ENCODE data around the gene PGGHG.
"Not testable (repeated sequence)": the region's sequence is repeated elsewhere in the genome, so short reads cannot be mapped to it uniquely, and the experiment has no call there.

Gene PGGHG

GRCh38 chr11:311013-311748 is 22.3 kb downstream of the PGGHG start:
- in situ Hi-C loops (cut with HindIII; ENCODE audit: low sequenced_read_pairs), result not testable (repeated sequence)

- in situ Hi-C loops (cut with HindIII; ENCODE audit: low sequenced_read_pairs), result no loop called here
These were observed 23.3 kb downstream of the PGGHG start for GRCh38 chr11:312092-312816.

GRCh38 chr11:313304-313786 is 24.4 kb downstream of the PGGHG start:
- in situ Hi-C loops (cut with HindIII; ENCODE audit: low sequenced_read_pairs), result no loop called here

GRCh38 chr11:313787-314553 is 25.0 kb downstream of the PGGHG start, which contains the start of gene IFITM1:
Gene IFITM1 (plus strand): TSS chr11:314040. CDS start chr11:314171, 131 bp downstream.
- in situ Hi-C loops (cut with HindIII; ENCODE audit: low sequenced_read_pairs), result no loop called here

DNA sequence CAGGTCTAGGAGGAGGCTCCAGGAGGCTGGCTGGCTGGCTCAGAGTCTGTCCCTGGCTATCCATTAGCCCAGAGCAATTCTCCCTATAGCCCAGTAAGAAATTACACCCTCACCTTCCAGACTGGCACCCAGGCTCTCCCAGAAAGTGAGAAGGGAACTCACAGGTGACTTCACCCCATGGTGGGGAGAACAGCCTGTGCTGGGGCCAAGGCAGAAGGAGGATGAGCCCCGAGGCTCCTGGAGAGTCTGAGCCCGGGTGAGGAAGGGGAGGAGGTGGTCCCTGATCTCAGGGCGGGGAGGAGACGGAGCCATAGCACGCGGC is 25.6 kb downstream of the PGGHG start:
- in situ Hi-C loops (cut with HindIII; ENCODE audit: low sequenced_read_pairs), result not testable (repeated sequence)

- in situ Hi-C loops (cut with HindIII; ENCODE audit: low sequenced_read_pairs), result no loop called here
These were observed 26.1 kb downstream of the PGGHG start for GRCh38 chr11:315051-315481.

- in situ Hi-C loops (cut with HindIII; ENCODE audit: low sequenced_read_pairs), result no loop called here
These were observed 26.6 kb downstream of the PGGHG start for GRCh38 chr11:315516-315994.

DNA sequence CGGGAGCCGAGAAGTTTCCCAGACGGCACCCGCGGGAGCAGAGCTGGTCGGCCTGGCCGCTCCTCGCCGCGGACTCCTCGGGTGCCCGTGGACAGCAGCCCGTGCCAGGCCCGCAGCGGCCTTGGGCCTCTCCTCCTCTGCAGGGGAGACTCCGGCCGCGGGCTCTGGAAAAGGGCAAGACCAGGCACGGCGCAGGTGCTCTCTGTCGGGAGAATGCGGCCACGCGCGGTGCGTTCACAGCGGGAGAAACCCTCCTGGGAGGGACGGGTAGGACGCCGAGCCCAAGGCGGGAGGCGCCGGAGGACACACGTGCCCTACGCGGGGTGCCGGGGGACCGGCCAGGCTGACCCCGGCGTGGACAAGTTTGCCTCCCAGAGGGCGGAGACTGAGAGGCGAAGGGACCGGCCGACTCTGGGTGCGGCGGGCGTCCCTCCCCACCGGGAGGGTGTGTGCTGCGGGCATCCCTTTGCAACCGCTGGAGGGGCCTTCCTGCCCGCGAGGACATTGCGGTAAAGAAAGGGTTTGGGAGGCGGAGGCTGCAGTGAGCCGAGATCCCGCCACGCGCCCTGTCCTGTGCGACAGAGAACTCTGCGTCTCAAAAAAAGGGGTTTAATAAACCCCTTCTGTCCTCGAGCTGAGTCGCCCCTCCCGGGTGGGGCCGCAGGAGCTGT is 27.2 kb downstream of the PGGHG start:
- in situ Hi-C loops (cut with HindIII; ENCODE audit: low sequenced_read_pairs), result no loop called here

- in situ Hi-C loops (cut with HindIII; ENCODE audit: low sequenced_read_pairs), result no loop called here
These were observed 28.0 kb downstream of the PGGHG start for GRCh38 chr11:316891-317301.

GRCh38 chr11:317668-318404 is 28.9 kb downstream of the PGGHG start:
- in situ Hi-C loops (cut with HindIII; ENCODE audit: low sequenced_read_pairs), result not testable (repeated sequence)

DNA sequence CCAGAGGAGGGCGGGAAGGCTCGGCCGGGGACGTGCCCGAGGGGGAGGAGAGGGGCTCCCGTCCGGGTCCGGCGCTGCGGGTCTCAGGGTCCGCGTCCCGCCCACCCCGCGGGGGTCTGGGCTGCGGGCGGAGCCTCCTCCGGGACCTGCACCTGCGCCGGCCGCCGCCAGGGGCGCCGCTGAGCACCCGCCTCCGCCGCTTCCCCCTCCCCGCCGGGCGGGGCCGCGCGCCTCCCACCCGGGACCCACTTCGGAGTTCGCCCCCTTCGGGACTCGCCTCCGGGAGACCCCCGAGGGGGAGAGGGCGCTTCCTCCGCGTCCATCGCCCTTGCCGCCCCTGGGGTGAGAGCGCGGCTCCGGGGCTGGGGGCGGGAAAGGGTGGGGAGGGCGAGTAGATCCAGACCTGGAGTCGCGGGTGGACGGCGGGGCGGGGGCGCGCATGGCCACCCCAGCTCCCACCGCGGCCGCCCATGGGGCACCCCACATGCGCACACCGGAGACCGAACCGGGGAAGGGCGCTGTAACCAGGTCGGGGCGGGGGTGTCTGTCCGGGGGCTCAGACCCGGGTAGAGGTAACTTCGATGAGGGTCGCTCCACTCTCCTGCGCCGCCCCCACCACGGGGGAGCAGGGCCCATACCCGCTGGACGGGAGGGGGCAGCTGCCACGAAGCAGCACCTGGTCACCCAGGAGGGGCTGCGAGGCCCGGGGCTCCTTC is 29.6 kb downstream of the PGGHG start:
- in situ Hi-C loops (cut with HindIII; ENCODE audit: low sequenced_read_pairs), result not testable (repeated sequence)

DNA sequence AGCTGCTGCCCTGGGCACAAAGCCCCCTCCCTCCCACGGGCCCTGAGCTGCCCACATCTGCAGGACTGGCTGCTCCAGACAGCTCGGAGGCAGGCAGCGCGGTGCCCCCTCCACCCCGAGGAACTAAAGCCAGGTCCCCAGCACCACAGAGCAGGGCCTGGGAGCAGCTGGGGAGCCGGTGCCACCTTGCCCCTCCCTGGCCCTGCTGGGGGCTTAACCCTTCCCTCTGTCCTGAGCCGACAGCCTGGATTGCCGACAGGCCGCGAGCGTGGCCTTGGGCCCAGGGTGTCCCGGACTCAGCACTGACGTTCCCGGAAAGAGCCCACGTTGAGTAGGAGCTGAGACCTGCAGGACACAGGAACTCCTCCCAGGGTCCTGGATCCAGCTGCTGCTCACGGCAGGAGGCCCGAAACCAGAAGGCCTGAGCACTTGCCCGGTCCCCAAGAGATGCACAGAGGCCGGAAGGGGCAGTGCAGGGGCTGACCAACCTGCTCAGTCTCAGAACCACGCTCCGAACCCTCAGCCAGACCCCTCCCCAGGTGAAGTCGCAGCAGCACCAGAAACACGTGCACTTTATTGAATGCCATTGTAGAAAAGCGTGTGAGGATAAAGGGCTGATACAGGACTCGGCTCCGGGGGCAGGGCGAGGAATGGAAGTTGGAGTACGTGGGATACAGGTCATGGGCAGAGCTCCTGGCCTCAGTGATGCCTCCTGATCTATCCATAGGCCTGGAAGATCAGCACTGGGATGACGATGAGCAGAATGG is 30.4 kb downstream of the PGGHG start:
- in situ Hi-C loops (cut with HindIII; ENCODE audit: low sequenced_read_pairs), result not testable (repeated sequence)

DNA sequence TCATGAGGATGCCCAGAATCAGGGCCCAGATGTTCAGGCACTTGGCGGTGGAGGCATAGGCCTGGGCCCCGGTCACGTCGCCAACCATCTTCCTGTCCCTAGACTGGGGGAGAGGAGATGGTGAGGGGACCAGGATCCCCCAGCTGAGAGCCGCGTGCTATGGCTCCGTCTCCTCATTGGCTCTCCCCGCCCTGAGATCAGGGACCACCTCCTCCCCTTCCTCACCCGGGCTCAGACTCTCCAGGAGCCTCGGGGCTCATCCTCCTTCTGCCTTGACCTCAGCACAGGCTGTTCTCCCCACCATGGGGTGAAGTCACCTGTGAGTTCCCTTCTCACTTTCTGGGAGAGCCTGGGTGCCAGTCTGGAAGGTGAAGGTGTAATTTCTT is 31.0 kb downstream of the PGGHG start:
- in situ Hi-C loops (cut with HindIII; ENCODE audit: low sequenced_read_pairs), result not testable (repeated sequence)

DNA sequence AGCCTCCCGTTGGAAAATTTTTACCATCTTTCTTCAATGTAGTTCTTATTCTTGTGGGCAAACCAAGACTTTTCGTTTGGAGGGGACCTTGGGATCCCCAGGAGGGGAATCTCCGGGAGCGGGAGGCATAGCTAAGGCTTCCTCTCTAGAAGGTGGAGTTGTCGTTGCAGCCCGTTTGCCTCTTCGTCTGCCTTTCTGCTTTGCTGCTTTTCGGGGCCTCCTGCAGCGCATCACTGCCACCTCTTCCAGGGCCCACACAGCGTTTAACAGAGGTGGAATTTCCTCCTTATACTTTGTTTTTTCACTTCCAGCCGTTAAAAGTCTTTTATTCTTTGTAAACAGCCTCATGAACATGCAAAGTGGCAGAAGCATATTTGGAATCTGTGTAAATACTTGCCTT is 35.2 kb downstream of the PGGHG start:
- in situ Hi-C loops (cut with HindIII; ENCODE audit: low sequenced_read_pairs), result no loop called here

DNA sequence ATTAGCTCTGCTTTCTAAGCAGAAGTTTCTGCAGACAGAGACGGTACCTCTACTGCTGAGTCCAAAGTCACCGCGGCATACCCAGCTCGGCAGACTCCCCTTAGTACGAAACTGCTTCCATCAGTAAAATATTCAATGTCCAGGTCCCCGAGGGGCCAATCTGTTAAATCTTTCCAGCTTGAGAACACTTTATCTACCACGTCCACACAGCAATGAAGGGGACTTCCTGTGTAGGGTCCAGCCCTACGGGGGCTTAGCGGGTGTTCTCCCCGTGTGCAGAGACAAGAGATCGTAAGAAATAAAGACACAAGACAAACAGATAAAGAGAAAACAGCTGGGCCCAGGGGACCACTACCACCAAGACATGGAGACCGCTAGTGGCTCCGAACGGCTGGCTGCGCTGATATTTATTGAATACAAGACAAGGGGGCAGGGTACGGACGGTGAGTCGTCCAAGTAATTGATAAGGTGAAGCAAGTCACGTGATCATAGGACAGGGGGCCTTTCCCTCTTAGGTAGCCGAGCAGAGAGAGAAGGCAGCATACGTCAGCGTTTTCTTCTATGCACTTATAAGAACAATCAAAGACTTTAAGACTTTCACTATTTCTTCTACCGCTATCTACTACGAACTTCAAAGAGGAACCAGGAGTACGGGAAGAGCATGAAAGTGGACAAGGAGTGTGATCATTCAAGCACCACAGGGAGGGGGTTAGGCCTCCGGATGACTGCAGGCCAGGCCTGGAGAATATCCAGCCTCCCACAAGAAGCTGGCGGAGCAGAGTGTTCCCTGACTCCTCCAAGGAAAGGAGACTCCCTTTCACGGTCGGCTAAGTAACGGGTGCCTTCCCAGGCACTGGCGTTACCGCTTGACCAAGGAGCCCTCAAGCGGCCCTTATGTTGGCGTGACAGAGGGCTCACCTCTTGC is 35.9 kb downstream of the PGGHG start:
- in situ Hi-C loops (cut with HindIII; ENCODE audit: low sequenced_read_pairs), result not testable (repeated sequence)

GRCh38 chr11:325796-326591 is 37.1 kb downstream of the PGGHG start:
- in situ Hi-C loops (cut with HindIII; ENCODE audit: low sequenced_read_pairs), result no loop called here

DNA sequence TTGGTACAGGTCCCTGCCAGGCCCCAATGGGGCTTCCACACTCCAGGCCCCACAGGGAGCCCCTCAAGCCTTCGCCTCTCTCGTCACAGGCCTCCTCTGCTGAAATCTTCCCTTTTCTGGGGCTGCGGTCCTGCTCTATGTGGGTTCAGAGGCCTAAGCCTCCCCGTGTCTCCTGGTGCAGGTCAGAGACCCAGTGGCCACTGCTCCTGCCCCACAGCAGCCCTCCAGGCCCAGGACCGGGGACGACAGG is 37.6 kb downstream of the PGGHG start:
- in situ Hi-C loops (cut with HindIII; ENCODE audit: low sequenced_read_pairs), result no loop called here

Data from endothelial cell of hepatic sinusoid (primary cell).